Activated CD8-positive, alpha-beta memory T cell treated with anti-CD3 and anti-CD28 coated beads for 4 hours (primary cell): ENCODE data around the gene SAMD1.
"Not testable (repeated sequence)": the region's sequence is repeated elsewhere in the genome, so short reads cannot be mapped to it uniquely, and the experiment has no call there.

Experiments used
- DNase-seq, 2 donors: peaks; one replicate each; pipeline ENCODE4 v3.0.0-alpha.2; 2020; ENCODE audit warnings: low read depth in 2 of 2

SAMD1 gene

DNA sequence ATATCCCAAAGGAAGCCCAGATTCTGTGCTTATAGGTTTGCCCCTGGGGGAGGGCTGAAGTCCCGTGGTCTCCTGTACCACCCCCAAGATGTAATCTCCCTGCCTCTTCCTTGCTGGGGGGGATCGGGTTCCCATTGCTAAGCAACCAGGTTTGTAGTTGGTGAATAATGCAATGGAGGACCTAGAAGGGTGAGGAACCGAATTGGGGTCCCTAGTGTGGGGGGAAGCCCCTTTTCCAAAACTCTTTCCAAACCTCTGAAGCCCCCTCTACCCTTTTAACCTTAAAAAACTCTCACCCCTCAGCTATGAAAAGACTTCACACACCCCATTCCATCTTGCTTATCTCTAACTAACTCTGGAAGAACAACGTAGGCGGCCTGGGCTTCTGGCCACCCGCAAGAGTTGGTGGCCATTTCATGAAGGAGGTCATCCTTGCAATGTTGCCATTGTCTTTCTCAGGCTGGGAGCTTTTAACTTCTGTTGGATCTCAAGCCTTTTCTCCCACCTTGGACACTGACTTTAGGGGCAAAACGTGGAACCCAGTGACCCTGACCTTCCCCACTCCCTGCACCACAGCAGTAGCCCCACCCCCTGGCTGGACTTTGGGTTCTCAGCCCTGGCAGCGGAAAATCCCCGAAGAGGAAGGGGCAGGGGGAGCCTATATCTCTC is 29.3 kb downstream of the SAMD1 start:
- no peak for DNase-seq

DNA sequence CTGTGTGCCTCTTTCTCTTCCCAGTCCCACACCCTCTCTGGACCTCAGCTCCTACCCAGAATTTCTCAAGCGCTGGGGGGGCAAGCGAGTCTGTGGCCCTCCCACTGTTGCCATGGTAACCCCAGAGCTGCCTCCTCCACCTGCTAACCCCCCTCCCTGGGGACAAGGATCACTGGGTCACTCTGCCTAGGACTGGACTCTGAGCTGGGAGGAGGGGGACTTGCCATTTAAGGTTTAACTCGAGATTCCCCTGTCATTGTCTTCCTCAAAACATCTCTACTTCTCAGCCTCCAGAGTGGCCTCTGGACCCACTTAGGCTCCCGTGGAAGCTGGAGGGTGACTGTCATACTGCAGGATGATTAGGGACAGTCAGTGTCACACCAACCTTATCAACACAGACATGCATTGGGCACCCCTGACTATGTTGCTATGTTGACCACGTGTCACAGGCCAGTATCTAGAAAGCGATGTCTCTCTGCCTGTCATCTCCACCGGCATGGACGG is 30.8 kb downstream of the SAMD1 start:
- DNase-seq = no peak

DNA sequence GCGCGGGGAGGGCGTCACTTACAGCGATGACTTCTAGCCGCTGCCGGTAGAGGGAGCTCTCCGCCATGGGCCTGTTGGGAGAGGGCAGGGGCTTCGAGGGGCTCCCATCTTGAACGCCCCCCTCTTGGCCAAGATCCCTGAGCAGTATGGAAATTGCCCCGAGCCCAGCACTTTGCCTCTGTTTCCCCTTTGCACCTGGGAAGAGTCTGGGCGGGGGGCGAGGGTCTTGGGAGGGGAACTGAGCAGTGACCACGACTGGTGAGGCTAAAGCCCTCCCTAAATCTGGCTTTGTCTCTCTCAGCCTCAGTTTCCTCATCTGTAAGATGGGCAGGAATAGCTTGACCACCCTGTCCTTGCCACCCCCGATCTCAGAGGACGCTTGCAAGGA is 31.5 kb downstream of the SAMD1 start:
- DNase-seq = no peak

DNA sequence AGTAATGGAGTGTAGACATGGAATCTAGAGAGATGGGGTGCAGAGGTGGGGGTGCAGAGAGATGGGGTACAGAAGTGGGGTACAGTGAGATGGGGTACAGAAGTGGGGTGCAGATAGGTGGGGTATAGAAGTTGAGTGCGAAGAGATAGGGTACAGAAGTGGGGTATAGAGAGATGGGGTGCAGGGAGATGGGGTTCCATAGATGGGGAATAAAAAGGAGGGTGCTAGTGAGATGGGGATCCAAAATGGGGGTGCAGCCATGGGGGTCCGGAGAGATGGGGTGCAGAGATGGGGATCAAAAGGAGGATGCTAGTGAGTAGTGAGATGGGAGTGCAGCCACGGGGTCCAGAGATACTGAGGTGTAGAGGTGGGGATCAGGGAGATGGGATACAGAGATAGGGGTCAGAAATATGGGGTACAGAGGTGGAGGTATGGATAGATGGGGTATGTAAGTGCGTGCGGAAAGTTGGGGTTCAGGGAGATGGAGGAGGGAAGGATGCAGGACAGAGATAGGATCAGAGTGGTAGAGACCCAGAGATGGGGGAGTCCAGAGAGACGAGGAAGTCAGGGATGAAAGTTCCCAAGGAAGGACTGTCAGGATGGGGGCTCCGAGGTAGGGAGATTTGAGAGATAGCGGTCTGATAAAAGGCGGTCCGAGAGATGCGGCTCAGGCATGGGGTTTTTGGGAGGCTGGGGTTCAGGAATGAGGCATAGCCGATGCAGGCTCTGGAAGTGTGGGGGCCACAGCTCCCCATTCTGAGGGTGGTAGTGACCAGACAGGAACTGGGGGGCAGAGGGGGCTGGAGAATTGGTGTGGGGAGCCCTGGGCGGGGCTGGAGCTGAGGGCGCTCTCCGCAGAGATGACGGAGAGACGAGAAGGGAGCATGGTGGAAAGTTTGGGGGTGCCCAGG is 32.1 kb downstream of the SAMD1 start:
- DNase-seq = no peak

DNA sequence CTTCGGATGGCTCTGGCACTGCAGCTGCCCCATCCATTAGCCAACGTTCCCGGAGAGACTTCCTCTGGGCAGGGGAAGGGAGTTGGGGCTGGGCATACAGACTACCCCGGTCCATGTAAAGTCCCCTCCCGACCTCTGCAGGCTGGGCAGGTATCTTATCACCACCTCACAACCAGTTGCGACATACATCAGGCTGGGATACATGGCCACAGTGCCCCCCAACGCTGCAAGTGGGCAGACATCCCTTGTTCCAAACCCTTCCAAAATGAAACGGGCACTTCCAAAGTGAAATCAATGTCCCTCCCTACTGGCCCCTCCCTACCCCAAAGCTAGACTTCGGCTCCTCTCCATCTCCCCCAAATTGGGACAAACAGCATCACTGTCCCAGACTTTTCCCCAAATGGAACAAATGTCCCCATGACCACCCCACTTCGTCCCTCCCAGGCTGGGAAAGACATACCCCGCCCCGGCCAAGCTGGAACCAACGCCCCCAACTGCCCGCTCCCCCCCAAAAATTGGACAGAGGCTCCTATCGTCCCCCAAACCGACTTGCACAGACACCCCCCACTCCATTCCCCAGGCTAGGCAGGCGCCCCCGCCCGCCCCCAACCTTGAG is 33.7 kb downstream of the SAMD1 start:
- no peak for DNase-seq

DNA sequence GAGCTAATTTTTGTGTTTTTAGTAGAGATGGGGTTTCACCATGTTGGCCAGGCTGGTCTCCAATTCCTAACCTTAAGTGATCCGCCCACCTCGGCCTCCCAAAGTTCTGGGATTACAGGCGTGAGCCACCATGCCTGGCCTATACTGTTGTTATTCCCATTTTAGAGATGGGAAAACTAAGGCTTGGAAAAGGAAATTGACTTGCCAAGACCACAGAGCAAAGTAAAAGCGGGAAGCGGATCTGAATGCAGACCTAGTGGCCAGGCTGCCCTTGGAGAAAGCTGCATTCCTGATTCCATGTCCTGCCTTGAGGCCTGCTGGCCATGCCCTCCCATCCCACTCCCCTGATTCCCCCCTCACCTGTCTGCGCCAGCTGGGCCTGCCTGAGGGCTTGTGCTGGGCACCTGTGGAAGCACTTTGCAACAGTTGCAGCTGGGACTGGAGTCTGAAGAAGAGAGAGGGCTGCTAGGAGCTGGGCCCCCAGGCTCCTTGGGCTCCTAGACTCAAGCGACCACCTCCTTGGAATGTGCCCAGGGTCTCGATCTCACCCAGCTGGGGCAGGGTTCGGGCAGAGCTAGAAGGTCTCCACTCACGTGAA is 34.4 kb downstream of the SAMD1 start:
- no peak for DNase-seq

DNA sequence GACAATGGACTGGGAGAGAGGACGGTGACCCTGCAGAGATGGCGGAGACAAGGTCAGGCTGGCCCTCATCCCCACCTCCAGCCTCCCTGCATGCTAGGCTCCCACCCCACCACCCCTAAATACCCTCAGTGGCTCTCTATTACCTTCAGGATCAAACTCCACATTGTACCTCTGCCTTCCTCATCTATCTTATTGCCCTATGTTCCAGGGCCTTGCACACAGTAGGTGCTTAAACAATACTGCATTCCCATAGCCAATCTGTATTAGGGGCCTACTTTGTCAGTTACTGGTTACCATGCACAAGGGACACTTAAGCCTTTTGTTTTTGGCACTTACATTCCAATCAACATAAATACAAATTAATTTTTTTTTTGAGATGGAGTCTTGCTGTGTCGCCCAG is 35.2 kb downstream of the SAMD1 start:
- DNase-seq = no peak

DNA sequence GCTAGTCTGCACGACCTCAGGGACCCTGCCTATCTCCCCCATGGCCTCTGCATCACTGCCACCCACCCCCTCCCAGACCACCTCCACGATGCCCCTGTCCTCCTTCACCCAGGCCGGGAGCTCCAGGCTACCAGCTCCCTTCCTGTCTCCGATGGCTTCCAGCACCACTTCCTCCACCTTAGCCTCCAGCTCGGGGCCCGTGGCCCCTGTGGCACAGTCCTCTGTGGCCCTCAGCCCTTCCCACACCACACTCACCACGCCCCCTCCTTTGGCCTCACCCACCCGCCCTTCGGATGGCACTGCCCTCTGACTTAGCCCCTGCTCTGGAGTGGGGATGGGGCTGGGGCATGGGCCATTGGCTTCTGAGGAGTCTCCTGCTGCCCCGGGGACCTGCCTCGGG is 35.8 kb downstream of the SAMD1 start:
- no peak for DNase-seq

DNA sequence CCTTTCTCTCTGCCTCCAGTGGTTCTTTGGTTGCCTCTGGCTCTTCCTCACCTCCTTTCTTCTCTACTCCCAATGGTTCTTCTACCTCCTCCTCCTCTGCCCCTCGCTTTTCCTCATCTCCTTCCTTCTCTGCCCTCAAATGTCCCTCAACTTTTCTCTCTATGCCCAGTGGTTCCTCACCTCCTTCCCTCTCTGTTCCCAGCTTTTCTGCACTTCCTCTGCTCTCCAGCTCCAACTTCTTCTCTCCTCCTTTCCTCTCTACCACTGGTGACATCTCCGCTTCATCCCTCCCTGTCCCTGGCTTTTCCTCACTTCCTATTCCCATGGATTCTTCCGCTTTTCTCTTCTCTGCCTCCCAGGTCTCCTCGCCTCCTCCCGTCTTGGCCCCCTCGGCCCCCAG is 36.5 kb downstream of the SAMD1 start:
- DNase-seq = no peak

DNA sequence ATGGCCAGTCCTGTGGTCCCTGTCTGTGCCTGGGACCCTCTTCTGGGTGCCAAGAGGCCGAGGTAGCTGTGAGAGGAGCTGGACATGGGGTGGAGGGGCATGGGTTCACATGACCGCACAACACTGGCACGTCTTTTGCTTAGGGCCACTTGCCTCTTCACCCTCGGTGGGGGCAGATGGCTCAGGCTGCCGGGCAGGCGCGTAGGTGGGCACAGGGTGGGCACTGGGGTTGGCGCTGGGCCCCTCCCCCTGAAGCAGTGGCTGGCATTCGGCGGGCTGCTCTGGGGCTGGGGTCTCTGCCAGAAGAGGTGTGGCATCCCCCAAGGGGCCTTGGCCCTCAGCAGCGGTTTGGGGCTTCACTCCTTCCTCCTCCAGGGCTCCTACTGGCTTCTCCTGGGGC is 37.1 kb downstream of the SAMD1 start:
- DNase-seq = no peak

DNA sequence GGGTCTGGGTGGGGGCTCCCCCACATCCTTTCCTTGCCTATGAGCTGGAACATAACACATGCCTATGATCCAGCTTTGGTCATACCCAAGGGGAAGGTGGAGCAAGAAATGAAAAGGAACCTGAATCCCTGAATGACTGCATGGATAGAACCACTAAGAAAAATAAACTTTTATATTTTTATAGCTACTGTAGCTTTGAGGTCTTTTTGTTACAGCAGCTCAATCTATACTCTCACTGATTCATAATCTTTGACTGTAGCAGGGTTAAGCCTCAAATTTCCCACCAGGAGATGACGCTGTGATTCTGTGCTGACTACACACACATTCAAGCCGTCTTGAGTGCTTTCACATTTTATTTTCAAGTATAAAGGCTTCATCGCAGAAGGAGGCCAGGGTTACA is 37.5 kb downstream of the SAMD1 start:
- DNase-seq = no peak

DNA sequence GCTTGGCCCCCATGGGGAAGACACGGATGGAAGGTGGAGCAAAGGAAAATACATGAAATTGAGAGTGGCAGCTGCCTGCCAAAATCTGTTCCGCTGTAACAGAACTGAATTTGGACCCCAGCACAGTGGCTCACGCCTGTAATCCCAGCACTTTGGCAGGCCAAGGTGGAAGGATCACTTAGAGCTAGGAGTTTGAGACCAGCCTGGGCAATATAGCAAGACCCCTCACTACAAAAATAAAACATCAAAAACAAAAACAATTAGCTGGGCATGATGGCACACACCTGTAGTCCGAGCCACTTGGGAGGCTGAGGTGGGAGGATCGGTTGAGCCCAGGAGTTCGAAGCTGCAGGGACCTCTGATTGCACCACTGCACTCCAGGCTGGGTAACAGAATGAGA is 38.1 kb downstream of the SAMD1 start:
- no peak for DNase-seq

DNA sequence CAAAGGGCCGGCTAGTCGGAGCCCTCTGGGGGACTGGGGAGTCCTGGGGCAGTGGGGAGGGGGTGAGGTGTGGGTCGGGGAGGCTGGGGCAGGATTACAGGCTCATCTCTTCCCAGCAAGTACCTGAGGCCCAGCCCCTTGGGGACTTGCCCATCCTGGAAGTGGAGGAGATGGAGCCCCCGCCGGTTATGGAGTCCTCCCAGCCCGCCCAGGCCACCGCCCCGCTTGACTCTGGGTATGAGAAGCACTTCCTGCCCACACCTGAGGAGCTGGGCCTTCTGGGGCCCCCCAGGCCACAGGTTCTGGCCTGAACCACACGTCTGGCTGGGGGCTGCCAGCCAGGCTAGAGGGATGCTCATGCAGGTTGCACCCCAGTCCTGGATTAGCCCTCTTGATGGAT is 38.6 kb downstream of the SAMD1 start:
- DNase-seq = no peak

DNA sequence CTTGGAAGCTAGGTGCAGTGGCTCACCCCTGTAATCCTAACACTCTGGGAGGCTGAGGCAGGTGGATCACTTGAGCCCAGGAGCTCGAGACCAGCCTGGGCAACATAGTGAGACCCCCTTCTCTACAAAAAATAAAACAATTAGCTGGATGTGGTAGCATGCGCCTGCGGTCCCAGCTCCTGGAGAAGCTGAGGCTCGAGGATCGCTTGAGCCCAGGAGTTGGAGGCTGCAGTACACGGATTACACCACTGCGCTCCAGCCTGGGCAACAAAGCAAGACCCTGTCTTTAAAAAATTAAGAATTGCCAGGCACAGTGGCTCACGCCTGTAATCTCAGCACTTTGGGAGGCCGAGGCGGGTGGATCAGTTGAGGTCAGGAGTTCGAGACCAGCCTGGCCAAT is 39.6 kb downstream of the SAMD1 start:
- not testable (repeated sequence) for DNase-seq

DNA sequence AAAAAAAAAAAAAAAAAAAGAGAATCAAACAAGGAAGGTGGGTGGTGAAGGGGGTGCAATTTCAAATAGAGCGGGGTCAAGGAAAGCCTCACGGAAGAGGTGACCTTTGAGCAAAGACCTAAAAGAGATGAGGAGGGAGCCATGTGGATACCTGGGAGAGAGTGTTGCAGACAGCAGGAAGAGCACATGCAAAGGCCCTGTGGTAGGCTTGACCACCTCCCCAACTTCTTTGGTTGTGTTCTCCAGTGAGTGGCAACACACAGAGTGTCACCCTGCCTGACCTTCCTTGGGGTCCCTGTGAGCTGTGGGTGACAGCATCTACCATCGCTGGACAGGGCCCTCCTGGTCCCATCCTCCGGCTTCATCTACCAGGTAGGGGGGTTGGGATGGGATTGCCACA is 40.0 kb downstream of the SAMD1 start:
- no peak for DNase-seq

DNA sequence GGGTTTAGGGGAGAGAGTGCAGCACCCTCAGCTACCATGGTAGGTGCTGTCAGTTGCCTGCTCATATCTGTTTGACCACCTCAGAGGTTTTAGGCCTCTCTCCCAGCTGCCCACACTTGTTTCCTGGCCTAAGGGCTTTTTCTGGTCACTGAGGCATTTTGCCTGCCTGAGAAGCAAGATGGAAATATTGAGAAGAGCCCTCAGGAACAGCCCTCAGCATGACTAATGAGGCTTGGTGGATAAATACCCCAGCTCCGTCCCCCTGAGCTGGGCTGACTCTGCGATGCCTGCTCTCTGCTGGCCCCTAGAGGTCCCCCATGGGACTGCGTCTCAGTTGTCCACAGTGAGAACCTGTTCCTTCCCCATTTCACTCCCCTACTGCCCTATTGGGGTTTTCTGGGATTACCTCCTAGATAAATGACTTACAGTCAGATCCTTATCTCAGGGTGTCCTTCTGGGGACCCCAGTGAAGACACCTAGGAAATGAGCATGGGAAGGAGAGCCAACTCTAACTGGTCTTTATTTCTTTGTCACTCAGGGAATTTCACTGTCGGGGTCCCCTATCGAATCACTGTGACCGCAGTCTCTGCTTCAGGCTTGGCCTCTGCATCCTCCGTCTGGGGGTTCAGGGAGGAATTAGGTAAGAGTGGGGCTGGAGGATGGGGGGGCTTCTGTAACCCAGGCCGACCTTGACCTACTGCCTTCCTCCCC is 42.0 kb downstream of the SAMD1 start:
- peak; percentile 51 to 63 for DNase-seq

DNA sequence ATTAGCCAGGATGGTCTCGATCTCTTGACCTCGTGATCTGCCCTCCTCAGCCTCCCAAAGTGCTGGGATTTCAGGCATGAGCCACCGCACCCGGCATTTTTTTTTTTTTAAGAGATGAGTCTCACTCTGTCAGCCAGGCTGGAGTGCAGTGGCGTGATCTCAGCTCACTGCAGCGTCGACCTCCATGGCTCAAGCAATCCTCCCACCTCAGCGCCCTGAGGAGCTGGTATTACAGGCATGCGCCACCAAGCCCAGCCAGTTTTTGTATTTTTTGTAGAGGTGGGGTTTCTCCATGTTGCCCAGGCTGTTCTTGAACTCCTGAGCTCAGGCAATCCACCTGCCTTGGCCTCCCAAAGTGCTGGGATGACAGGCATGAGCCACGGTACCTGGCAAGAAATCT is 42.7 kb downstream of the SAMD1 start:
- DNase-seq = not testable (repeated sequence)

DNA sequence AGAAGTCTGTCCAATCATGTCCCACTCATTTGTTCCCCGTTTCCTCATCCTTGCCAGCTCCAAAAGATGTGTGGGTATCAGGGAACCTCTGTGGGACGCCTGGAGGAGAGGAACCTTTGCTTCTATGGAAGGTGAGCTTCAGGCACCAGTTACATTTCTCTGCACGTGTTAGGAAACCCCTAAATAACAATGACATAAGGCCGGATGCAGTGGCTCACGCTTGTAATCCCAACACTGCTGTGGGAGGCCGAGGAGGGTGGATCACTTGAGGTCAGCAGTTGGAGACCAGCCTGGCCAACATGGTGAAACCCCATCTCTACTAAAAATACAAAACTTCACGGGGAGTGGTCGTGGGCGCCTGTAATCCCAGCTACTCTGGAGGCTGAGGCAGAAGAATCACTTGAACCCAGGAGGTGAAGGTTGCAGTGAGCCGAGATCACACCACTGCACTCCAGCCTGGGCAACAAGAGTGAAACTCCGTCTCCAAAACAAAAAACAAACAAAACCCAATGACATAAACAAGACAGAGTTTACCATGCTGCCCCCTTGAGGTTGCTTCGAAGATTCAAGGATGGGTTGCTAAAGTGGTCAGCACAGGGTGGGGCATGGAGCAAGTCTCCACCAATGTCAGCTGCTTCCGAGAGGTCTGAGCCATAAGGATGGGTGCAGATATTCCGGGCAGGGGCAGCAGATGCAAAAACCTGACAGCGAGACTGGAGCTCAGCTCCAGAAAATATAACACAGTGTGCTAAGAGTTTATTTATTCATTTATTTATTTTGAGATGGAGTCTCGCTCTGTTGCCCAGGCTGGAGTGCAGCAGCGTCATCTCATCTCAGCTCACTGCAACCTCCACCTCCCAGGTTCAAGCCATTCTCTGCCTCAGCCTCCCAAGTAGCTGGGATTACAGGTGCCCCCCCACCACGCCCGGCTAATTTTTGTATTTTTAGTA is 47.6 kb downstream of the SAMD1 start:
- not testable (repeated sequence) for DNase-seq

DNA sequence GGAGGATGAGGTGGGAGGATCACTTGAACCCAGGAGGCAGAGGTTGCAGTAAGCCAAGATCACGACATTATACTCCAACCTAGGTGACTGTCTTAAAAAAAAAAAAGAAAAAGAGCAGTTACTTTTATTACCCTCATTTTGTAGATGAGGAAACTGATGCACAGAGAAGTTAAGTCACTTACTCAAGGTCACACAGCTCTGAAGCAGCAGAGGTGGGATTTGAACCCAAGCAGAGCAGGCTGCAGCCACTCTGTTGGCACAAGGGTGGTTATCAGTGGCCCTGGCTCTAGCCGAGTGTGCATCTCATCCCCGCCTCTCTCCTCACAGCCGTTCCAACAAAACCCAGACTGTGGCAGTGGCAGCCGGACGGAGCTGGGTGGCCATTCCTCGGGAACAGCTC is 51.4 kb downstream of the SAMD1 start:
- DNase-seq = no peak
